GM12892 (cell line): ENCODE data around the gene ARHGEF4.

Experiments
- POLR2AphosphoS5 ChIP-seq: IDR thresholded peaks from 2 replicates; pipeline ENCODE4 v1.6.1; 2011; ENCODE audit warnings: low read depth, low read length, control low read depth
- TAF1 ChIP-seq: IDR thresholded peaks from 2 replicates; pipeline ENCODE4 v1.6.1; 2011; ENCODE audit warnings: low read depth, mild to moderate bottlenecking, control low read depth, low read length, borderline replicate concordance

GRCh38 chr2:130883496-130883895, 46.8 kb downstream of the ARHGEF4 start:
- TF ChIP-seq POLR2AphosphoS5 (no peak), TAF1 (no peak)
